Measurements from ENCODE around the gene ELP1.

DNA sequence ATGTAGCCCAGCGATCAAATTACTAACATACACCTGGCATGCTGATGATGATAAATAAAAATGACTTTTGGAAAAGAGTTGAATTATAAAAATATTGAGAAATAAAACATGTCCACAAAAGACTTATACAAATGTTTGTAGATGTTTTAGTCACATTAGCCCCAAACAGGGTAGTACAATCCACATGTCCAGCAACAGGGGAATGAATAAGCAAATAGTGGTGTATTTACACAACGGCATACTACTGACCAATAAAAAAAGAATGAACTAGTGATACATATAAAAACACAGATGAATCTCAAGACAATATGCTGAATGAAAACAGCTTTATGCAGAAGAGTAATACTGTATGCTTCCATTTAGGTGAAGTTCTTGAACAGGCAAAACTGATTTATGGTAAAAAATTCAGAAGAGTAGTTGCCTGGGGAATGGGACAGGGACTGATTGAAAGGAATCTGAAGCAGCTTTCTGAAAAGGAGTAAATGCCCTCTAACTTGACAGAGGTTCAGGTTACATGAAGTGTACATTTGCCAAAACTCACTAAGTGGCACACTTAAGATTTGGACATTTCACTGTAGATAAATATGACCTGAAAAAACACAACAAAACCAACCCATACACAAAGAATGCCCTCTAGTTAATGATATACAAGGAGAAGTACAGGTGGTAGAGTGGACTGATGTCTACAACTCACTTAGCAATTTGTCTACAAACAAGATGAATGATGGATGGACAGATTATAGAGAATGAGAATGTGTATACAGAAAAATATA lies 36.4 kb downstream of the ELP1 start:
- TF ChIP-seq, protein P1, sequence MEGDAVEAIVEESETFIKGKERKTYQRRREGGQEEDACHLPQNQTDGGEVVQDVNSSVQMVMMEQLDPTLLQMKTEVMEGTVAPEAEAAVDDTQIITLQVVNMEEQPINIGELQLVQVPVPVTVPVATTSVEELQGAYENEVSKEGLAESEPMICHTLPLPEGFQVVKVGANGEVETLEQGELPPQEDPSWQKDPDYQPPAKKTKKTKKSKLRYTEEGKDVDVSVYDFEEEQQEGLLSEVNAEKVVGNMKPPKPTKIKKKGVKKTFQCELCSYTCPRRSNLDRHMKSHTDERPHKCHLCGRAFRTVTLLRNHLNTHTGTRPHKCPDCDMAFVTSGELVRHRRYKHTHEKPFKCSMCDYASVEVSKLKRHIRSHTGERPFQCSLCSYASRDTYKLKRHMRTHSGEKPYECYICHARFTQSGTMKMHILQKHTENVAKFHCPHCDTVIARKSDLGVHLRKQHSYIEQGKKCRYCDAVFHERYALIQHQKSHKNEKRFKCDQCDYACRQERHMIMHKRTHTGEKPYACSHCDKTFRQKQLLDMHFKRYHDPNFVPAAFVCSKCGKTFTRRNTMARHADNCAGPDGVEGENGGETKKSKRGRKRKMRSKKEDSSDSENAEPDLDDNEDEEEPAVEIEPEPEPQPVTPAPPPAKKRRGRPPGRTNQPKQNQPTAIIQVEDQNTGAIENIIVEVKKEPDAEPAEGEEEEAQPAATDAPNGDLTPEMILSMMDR (IDR thresholded peaks at IDR 0.05): no peak
- no peak for TF ChIP-seq EP300 (IDR thresholded peaks at IDR 0.05)
- no peak for TF ChIP-seq POLR2A (IDR thresholded peaks at IDR 0.05)
- TF ChIP-seq POLR2AphosphoS5 (IDR thresholded peaks at IDR 0.05): no peak

Measured in sigmoid colon (tissue), 4 donors.